Astrocyte of the cerebellum (primary cell): Measurements from ENCODE around the gene OR2B6.
"Not testable (repeated sequence)": the region's sequence is repeated elsewhere in the genome, so short reads cannot be mapped to it uniquely, and the experiment has no call there.

Experiments used
- DNase-seq: peaks from one replicate; pipeline ENCODE4 v3.0.0-alpha.2; 2011; ENCODE audit warnings: low read depth
- H3K4me3 ChIP-seq: 2 replicates; pipeline ENCODE4 v1.5.1; 2011; ENCODE audit warnings: mild to moderate bottlenecking, low read depth, low read length, moderate library complexity
- CTCF ChIP-seq: IDR thresholded peaks from 2 replicates; pipeline ENCODE4 v1.5.1; 2012; ENCODE audit warnings: low read length, low read depth, moderate library complexity, mild to moderate bottlenecking; ENCODE audit errors: missing control alignments
- in situ Hi-C: cut with HindIII; loops from 2 replicates; pipeline ENCODE4 v1.10.0; 2017; ENCODE audit warnings: low sequenced_read_pairs

The OR2B6 gene

GRCh38 chr6:27956941-27957340 lies at the start of gene OR2B6:
Gene OR2B6 (plus strand): TSS chr6:27957241. CDS start chr6:27957241, 0 bp downstream.
- in situ Hi-C loops = no loop called here
- no peak for TF ChIP-seq CTCF
- H3K4me3 ChIP-seq = no peak within 1 kb of the TSS
- no peak for DNase-seq

GRCh38 chr6:27908017-27908416 lies 49.0 kb upstream of the OR2B6 start:
- in situ Hi-C loops = no loop called here
- DNase-seq = no peak
- H3K4me3 ChIP-seq = no peak overlapping the region
- no peak for TF ChIP-seq CTCF

GRCh38 chr6:27911956-27912446 lies 45.0 kb upstream of the OR2B6 start, which contains the start of gene OR2B2:
Gene OR2B2 (minus strand): TSS chr6:27912396. CDS start chr6:27912319, 77 bp downstream.
- no peak within 1 kb of the TSS for H3K4me3 ChIP-seq
- no peak for DNase-seq
- in situ Hi-C loops = no loop called here
- no peak for TF ChIP-seq CTCF

GRCh38 chr6:27922949-27923348 lies 34.1 kb upstream of the OR2B6 start:
- no peak for DNase-seq
- no peak overlapping the region for H3K4me3 ChIP-seq
- in situ Hi-C loops = no loop called here
- TF ChIP-seq CTCF = no peak

- in situ Hi-C loops = no loop called here
- no peak for DNase-seq
- H3K4me3 ChIP-seq = no peak overlapping the region
- no peak for TF ChIP-seq CTCF
Measured at GRCh38 chr6:27924179-27924578, 32.9 kb upstream of the OR2B6 start.

- DNase-seq, in situ Hi-C loops, H3K4me3 ChIP-seq: not testable (repeated sequence)
Measured at GRCh38 chr6:27928041-27928440, 29.0 kb upstream of the OR2B6 start.

- in situ Hi-C loops, H3K4me3 ChIP-seq, DNase-seq: not testable (repeated sequence)
Measured at GRCh38 chr6:27929930-27930329, 27.1 kb upstream of the OR2B6 start.

GRCh38 chr6:27931209-27931608 lies 25.8 kb upstream of the OR2B6 start:
- no peak overlapping the region for H3K4me3 ChIP-seq
- no peak for DNase-seq
- TF ChIP-seq CTCF = no peak
- in situ Hi-C loops = no loop called here
